Endometrial microvascular endothelial cells (primary cell): Measurements from ENCODE around the gene LDB2. TPM values are rescaled to one million over a fixed set of nuclear protein-coding genes. Genes with fewer than 3 reads are reported as not detected.
"Not testable (repeated sequence)": the region's sequence is repeated elsewhere in the genome, so short reads cannot be mapped to it uniquely, and the experiment has no call there.

Experiments
- in situ Hi-C: cut with HindIII; loops from 2 replicates; pipeline ENCODE4 v1.10.0; 2017; ENCODE audit warnings: low sequenced_read_pairs, low pct_unique_long_range_greater_than_20kb; ENCODE audit errors: inconsistent ontology term
- total RNA-seq: library from RNA; depleted of rRNA; stranded (reverse); fragments of >200 nt; gene quantifications from one replicate; pipeline ENCODE4 v1.2.3, GENCODE V29; 2015; ENCODE audit errors: inconsistent ontology term

The LDB2 gene
- total RNA-seq, 1 donor from 2014 or later = 46.6 TPM

GRCh38 chr4:16573739-16574138 lies 324.7 kb downstream of the LDB2 start:
- in situ Hi-C loops = no loop called here

- in situ Hi-C loops = no loop called here
Measured at GRCh38 chr4:16573206-16573605, 325.2 kb downstream of the LDB2 start.

DNA sequence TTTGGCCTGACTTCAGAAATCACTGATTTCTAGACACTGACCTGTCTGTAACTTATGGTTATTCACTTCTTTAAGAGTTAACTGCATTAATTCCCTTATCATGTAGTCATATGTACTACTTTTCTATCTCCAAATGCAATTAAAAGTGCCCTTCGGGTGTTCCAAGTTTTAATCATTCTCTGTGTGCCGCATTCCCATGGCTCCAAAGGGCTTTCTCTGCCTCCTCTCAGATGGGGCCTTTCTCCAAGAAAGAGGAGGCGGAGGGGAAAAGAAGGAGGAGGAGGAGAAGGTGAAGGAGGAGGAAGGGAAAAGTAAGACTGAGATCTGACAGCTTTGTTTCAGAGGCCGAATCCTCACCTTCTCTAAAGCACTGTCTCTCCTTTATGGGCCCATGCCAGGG lies 325.8 kb downstream of the LDB2 start:
- in situ Hi-C loops = no loop called here

DNA sequence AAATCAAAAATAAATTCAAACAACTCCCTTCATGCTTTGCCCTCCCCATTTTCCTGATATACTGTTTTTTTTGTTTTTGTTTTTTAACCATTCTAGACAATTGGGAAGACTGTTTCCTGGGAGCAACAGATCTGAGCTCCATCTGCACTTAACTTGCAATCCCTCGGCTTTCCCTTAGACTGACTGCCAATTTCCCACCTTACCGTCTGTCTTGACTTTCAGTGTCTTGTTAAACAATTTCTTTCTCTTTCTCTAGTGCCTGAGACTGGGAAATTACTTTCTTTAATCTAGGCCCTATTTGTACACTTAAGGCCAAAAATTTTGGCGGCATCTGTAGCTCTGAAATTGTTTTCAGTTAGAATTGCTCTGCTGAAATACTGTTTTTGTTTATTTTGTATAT lies 326.3 kb downstream of the LDB2 start:
- in situ Hi-C loops = no loop called here

GRCh38 chr4:16569790-16570189 lies 328.7 kb downstream of the LDB2 start:
- in situ Hi-C loops = no loop called here

DNA sequence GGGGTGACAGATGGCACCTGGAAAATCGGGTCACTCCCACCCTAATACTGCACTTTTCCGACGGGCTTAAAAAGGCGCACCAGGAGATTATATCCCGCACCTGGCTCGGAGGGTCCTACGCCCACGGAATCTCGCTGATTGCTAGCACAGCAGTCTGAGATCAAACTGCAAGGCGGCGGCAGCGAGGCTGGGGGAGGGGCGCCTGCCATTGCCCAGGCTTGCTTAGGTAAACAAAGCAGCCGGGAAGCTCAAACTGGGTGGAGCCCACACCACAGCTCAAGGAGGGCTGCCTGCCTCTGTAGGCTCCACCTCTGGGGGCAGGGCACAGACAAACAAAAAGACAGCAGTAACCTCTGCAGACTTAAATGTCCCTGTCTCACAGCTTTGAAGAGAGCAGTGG lies 341.1 kb downstream of the LDB2 start:
- in situ Hi-C loops = not testable (repeated sequence)

DNA sequence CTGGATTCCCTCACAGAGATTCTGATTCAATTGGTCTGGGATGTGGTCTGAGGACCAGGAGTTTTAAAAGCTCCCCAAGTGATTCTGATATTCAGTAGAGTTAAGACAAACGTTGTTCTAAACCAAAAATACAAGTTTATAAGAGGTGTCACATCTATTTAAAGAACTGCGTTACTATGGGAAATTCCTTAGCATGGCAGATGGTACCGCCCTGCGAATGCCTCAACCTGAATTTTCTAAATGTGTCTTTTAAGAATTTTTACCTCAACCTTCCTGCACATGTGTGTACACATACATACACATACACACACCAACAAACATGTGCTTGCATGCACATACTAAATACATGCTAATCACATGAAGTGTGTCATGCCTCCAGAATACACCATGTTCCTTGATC lies 343.3 kb downstream of the LDB2 start:
- in situ Hi-C loops = no loop called here

GRCh38 chr4:16550531-16550930 lies 347.9 kb downstream of the LDB2 start:
- in situ Hi-C loops = no loop called here

DNA sequence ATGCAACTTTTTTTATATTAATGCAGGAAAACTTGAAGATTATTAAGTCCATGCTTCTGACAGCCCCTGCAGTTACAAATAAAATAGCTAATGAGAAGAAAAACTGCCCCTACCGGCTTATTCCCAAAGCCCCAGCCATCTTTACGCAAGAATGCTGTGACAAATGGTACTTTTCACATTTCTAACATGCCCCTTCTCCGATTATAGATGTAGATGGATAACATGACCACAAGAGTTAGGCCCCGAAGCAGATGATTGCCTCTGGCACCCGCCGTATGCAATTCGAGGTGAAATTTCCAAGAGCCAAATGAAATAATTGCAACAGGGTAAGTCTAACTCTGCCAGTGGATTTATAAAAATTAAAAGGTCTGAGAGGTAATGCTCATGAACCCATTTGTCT lies 352.8 kb downstream of the LDB2 start:
- in situ Hi-C loops = no loop called here

DNA sequence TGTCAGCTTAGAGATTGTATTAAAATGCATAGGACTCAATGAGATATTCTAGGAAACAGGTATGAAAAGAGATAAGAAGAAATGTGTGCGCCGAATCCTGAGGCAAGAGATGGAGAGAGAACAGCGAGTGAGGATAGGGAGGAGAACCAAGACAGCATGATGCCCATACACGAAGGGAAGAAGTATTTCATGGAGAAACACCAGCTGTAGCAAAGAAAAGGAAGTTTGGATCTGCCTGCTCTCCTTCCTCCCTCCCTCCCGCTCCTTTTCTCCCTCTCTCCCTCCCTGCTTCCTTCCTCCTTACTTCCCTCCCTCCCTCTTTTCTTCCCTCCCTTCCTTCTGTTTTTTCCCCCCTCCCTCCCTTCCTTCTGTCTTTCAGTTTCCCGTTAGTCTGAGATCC lies 353.6 kb downstream of the LDB2 start:
- in situ Hi-C loops = no loop called here

DNA sequence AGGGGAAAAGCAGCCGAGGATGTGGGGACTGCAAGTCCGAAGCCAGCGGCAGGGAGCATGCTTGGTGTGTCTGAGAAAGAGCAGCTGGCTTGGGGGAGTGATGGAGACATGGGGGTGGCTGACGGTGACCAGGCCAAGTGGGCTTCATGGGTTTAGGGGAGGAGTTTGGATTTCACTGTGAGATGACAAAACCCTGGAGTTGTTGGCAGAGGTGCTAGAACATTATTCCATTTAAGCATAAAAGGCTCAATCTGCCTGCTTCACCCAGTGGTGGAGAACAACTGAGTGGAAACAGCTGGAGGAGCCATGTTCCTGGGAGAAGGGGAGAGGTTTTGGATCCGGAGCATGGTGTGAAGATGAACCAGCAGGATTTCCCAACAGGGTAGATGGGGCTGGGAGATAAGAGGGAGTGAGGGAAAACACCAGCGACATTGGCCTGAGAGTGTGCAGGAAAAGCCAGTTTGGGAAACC lies 354.2 kb downstream of the LDB2 start:
- in situ Hi-C loops = no loop called here

DNA sequence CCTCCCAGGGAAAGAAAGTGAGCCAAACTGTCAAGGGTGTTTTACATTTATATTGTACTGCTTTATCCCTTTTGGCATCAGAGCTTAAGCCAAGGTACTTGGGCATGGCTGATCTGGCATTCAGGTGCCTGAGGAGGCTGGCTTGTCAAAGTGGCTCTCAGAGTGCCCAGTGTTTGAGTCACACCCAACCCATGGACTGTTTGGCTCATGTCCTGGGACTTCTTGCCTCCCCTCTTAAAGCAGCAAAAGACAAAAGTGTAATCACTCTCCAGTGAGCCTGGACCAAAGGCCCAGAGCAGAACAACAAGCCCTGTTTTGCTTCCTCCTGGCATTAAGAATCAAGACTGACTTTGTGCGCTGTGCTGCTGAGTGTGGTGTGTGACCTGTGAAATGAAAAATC lies 360.5 kb downstream of the LDB2 start:
- in situ Hi-C loops = no loop called here

DNA sequence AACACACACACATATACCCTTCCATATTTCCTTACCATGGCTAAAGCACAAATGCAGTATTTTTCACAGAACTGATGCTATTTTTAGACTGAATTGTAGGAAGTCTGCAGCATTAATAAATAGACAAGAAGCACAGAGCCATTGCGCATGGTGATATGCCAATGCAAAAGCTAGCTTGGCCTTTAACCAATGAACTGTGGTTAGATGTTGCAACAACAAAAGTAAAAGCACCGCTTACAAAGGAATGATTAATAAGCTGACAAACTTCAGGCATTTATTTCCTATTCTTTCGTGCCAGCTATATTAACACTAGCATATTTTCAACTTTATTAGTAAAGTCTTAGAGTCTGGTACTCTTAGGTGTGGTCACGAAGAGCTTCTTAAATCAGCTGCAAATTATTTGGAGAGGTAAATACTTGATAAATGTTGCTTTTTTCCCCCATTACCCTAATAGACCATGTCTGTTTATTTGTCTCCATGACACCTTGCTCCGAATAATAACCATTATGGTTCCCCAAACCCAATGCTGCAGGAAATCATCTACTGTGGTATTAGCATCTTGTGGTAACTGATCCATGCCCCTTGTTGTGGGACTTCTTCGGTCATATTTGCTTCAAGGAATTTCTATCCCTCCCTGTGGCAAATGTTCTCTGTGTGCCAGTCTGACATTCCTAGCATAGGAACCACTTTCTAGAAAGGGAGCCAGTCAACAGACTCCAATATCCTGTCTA lies 366.0 kb downstream of the LDB2 start:
- in situ Hi-C loops = no loop called here

DNA sequence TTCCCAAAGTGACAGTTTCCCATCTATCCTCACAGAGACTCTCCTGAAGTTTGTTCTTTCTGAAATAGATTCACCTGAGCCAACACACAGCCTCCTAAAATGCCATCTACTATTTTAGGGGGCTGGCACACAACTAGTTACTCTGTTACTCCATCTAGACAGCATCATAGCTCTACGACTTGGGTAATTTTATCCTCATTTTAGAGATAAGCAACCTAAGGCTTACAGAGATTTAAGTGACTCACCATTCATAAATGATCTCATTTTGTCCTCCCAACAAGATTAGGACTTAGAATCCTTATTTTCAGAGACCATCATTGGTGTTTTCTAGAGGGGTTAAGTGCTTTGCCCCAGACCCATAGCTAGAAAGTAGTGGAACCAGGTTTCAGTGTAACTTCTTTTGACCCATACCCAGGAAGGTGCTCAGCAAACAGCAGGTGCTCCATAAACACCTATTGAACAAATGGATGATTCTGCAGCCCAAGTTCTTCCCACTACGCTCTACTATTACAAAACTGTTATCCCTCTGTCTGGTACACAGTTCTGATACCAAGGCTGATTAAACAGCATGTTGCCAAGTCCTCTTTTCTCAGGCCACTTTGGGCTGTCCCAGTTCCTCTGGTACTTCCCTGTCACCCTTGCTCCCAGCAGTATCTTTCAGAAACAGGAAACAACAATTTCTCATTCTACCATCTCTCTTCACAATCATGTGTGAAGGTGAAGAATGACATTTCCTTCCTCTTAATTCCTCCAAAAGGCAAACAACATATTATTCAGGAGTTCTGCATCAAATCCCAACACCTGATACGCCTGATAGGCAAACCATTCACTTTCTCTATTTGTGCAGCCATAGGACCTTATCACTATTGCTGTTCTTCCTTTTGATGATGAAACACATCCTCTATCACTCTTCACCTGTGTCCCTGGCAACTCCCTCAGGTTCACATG lies 367.5 kb downstream of the LDB2 start:
- in situ Hi-C loops = no loop called here

DNA sequence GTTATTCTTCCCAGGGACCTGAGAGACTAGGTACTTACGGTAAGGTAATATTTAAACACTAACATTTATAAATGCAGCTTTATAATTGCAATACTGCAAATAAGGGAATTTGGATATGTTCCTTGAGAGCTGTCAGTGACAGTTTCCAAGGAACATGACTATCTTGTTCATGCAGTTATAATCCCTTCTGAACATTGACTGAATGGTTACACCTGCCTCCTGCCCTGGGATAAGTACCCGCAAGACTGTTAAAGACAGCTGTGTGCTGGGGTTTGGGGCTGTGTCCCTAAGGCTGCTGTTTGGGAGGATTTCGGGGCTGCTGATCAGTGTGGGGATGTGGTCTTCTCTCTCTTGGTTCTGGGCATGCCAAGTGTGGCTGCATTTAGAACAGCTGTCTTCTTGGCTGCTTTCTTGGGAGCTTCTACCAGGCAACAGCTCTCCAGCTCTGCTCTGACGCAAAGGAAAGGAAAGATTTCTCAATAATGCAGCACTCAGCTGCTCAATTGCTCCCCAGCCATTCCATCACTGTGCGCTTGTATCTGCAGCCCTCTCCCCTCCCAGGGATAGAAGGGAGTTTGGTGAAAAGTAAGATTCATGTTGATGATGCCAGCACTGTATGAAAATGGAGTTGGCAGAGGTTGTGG lies 373.4 kb downstream of the LDB2 start:
- in situ Hi-C loops = no loop called here

- in situ Hi-C loops = no loop called here
Measured at GRCh38 chr4:16524406-16524805, 374.0 kb downstream of the LDB2 start.

- in situ Hi-C loops = not testable (repeated sequence)
Measured at GRCh38 chr4:16523526-16523925, 374.9 kb downstream of the LDB2 start.

- in situ Hi-C loops = no loop called here
Measured at GRCh38 chr4:16521156-16521915, 377.1 kb downstream of the LDB2 start.
